Adrenal gland (tissue), 5 donors: ENCODE measurements around the gene PRSS53.

Experiments
- POLR2A ChIP-seq, 2 donors: fragments of 450-650 bp; IDR thresholded peaks; one replicate each; pipeline ENCODE4 v1.6.1; 2017; ENCODE audit warnings: antibody characterized with exemption in 2 of 2, mild to moderate bottlenecking in 2 of 2, moderate library complexity in 1 of 2
- TF ChIP-seq, protein P1 (sequence below), 6 experiments: fragments of 450-650 bp in 4 of 6; fragments of 200-600 bp in 2 of 6; sonication (generic) in 1 of 6; IDR thresholded peaks; 1 replicate in 5 of 6; 2 replicates in 1 of 6; pipeline versions ENCODE4 v1.5.1 to v1.8.0; 2016 to 2021; ENCODE audit warnings: antibody characterized with exemption in 6 of 6, mild to moderate bottlenecking in 2 of 6, moderate library complexity in 1 of 6
- donor health status: DM: no; HTN: no; CAD: no.

DNA sequence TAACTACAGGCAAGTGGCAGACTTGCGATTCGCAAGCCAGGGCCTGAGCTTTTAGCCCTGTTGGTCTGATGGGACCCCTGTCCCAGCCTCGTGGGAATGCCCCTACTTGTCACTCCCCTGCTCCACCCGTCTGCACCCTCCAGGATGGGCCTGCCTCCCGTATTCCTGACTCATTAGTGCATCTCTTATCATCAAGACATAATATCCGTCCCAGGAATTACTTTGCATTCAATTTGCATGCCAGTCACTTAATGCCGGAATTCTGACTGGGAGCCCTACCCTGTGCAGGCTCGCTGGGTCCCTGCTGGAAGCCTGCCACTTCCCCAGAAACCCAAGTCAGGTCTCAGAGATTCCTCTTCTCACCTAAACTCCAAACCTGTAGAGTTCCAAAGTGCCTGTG is 3.3 kb downstream of the PRSS53 start:
- TF ChIP-seq, protein P1, sequence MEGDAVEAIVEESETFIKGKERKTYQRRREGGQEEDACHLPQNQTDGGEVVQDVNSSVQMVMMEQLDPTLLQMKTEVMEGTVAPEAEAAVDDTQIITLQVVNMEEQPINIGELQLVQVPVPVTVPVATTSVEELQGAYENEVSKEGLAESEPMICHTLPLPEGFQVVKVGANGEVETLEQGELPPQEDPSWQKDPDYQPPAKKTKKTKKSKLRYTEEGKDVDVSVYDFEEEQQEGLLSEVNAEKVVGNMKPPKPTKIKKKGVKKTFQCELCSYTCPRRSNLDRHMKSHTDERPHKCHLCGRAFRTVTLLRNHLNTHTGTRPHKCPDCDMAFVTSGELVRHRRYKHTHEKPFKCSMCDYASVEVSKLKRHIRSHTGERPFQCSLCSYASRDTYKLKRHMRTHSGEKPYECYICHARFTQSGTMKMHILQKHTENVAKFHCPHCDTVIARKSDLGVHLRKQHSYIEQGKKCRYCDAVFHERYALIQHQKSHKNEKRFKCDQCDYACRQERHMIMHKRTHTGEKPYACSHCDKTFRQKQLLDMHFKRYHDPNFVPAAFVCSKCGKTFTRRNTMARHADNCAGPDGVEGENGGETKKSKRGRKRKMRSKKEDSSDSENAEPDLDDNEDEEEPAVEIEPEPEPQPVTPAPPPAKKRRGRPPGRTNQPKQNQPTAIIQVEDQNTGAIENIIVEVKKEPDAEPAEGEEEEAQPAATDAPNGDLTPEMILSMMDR (IDR thresholded peaks at IDR 0.05): no peak
- TF ChIP-seq POLR2A (IDR thresholded peaks at IDR 0.05): no peak
